NCI-H1092 treated with DMSO at 0.1 percent for 48 hours (cell line): ENCODE results near the gene GCSAML.
A peak's percentile ranks its signal among the peaks of the same experiment; 100 is the strongest.

Source experiments
- DNase-seq: peaks from one replicate; lab custom pipeline; 2025; lab: John Stamatoyannopoulos, UW

Gene GCSAML

DNA sequence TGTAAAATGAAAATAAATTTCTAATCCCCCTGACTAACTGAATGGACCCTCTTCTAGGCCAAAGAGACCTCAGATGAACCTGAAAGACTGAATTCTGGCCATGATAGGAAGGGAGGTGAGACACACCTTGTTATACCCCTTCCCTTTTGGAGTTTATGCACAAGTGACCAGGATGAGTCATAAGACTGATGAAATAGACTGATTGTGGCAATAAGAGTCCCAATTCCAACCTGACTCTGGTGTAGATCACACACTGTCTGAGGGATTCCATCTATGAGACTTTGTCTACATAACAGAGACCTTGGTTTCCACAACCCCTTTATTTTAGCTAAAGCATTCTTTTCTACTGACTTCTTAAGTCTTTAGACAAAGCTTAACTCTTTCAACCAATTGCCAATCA is 25.7 kb downstream of the GCSAML start:
- no peak for DNase-seq

DNA sequence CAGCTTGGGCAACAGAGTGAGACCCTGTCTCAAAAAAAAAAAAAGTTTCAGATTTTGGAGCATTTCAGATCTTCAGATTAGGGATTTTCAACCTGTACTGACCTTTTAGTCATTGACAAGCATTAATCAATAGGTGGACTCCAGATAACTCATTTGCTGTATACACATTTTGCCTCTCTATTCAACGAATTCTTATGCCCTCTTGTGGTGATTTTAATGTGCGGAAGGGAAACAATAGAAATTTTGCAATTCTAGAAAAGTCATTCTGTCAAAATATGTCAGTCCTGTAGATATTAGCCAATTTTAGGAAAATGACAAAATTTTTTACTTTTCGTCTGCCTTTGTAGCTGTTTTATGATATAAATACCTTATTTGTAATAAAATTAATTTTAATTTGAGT is 27.6 kb downstream of the GCSAML start:
- peak; percentile 3 for DNase-seq

DNA sequence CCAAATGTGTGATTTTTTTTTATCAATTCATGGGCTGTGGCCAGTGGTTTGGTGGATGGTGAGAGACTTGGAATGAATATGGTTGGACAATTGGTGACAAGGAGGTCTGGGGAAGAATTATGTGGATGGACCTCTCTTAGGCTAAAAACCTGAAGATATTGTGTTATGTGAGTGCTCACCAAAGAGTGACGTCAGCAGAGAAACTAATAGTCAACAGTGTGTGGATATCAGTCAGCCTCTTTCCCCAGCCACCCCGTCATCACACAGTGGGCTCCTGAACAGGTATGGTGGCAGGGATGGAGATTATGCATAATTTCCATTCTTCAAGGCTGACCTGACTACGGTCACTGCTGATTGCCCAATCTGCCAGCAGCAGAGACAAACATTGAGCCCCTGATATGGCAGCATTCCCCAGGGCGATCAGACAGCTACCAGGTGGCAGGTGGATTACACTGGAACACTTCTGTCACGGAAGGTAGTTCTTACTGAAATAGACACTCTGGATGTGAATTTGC is 30.1 kb downstream of the GCSAML start:
- DNase-seq = no peak

DNA sequence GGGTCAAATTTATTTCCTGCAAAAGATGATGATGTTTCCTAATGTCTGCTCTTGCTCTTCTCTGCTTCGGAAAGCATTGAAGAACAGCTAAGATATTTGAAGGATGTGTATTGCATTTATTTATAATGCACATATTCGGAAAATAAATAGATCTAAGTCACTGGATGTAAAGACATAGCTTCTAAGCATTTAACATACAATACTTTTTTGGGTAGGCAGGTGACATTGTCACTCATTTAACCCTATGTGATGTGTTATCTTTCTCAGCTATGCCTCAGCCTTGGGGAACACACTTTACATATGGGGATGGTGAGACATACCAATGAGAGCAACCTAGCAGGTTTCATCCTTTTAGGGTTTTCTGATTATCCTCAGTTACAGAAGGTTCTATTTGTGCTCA is 39.1 kb downstream of the GCSAML start, which contains the start of gene OR2G2:
Gene OR2G2 (plus strand): TSS at position 301 of the 400 bp plus-strand sequence. CDS start 0 bp downstream, at position 301.
- DNase-seq = no peak

DNA sequence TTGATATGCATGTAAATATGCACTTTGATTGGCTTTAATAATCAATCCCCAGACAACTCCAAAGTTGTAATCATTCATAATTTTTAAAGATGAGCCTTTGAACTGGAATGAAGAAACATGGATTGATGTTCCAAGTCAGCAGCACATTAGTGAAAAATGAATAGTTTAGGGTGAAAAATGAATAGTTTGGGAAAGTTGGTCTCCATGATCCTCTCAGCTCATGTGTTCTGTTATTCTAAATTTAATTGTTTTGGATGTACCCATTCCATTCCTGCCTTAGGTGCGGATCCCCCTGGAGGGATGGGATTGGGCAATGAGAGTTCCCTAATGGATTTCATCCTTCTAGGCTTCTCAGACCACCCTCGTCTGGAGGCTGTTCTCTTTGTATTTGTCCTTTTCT is 56.4 kb downstream of the GCSAML start, which contains the start of gene OR2G3:
Gene OR2G3 (plus strand): TSS at position 301 of the 400 bp plus-strand sequence. CDS start 0 bp downstream, at position 301.
- DNase-seq = no peak

DNA sequence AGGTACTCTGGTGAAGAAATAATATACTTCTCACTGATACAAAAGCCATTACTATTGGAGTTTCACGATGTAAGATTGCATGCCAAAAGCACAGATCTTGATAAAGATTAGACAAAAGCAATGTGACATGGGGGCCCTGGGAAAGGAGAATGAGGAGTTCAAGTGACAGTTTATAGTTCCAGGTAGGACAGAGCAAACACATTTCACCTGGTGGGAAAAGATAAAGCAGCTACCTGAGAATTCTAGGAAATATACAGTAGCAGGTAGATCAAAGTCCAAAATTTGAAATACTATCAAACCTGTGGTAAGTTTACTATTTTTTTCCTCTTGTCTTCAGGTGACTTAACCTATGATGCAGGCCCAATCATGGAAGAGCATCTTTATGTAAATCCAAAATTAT is 64.5 kb downstream of the GCSAML start:
- DNase-seq = no peak

DNA sequence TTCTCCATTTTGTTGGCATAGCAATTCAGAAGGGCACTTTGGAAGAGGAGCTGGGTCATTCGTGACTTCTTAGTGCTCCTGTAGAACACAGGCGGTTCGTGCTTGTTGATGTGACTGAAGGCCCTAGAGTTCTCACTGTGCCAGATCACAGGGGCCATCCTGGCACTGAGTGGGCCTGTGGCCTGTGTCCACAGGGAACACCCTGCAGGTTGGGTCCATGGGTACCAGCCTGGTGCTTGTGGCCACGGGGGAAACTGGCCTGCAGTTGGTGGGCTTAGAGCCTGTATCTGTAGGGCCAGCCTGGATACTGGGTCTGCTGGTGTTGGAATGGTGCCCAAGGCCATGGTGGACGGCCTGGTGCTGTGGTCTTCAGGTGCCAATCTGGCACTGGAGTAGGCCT is 65.7 kb downstream of the GCSAML start:
- no peak for DNase-seq
